HCT116 (cell line): ENCODE data around the gene UPP1. TPM values are rescaled to one million over a fixed set of nuclear protein-coding genes. Genes with fewer than 3 reads are reported as not detected.

Experiments used
- ATAC-seq: fragments of 200-7000 bp; cut with Tn5 transposase; 2 replicates; pipeline ENCODE4 v1.9.1; 2020; ENCODE audit warnings: mild to moderate bottlenecking, moderate library complexity
- BruUV-seq: library from RNA; stranded (reverse); fragments of 400-500 nt; replicated peaks from 2 replicates; lab custom pipeline; 2021; lab: Mats Ljungman, UMichigan
- CTCF ChIA-PET: fragments of 300-600 bp; sonication (Branson Sonifier 250); formaldehyde crosslinking; loops from one replicate; lab custom pipeline; 2021; ENCODE audit warnings: antibody characterized with exemption; lab: Charles Lee
- POLR2A ChIA-PET: fragments of 300-600, 350-600 bp; sonication (Branson Sonifier 250); formaldehyde crosslinking; loops from one replicate; lab custom pipeline; 2021; ENCODE audit warnings: antibody characterized with exemption; lab: Charles Lee
- RAD21 ChIA-PET, 2 experiments: fragments of 300-600 bp; sonication (Branson Sonifier 250); formaldehyde crosslinking; loops; one replicate each; lab custom pipeline; 2023; ENCODE audit warnings: low total read pairs in 2 of 2; ENCODE audit not compliant: uncharacterized antibody in 2 of 2, unreplicated experiment in 2 of 2, low non-redundant PET in 1 of 2; lab: Charles Lee
- DNase-seq: peaks from one replicate; pipeline ENCODE4 v3.0.0-alpha.2; 2010; ENCODE audit warnings: low read depth, low spot score
- H2AFZ ChIP-seq: fragments of 200-600 bp; shearing (Covaris generic), sonication (generic); 2 replicates; pipeline ENCODE4 v1.6.1; 2017; ENCODE audit warnings: low read depth, mixed run types, mixed read lengths, antibody characterized with exemption, low read length; ENCODE audit not compliant: poor library complexity, severe bottlenecking
- H3K27ac ChIP-seq: 2 replicates; pipeline ENCODE4 v1.5.1; 2012; ENCODE audit warnings: low read depth, low read length
- H3K27me3 ChIP-seq: fragments of 200-600 bp; sonication (generic); 2 replicates; pipeline ENCODE4 v1.6.1; 2016; ENCODE audit warnings: mixed run types, low read length, mixed read lengths; ENCODE audit not compliant: insufficient read depth
- H3K36me3 ChIP-seq, 2 experiments: fragments of 200-500 bp in 1 of 2; fragments of 200-600 bp in 1 of 2; sonication (Bioruptor generic) in 1 of 2; sonication (generic) in 1 of 2; 2 replicates each; pipeline versions ENCODE4 v1.5.1 to v1.6.1; 2014 to 2016; ENCODE audit warnings: low read length in 2 of 2, inconsistent platforms in 1 of 2, mixed read lengths in 1 of 2, mixed run types in 1 of 2; ENCODE audit not compliant: insufficient read depth in 2 of 2, control insufficient read depth in 1 of 2
- H3K4me1 ChIP-seq, 2 experiments: fragments of 200-600 bp in 1 of 2; sonication (generic) in 1 of 2; 2 replicates each; pipeline versions ENCODE4 v1.5.1 to v1.6.1; 2012 to 2017; ENCODE audit warnings: low read length in 2 of 2, inconsistent platforms in 1 of 2, mild to moderate bottlenecking in 1 of 2, mixed read lengths in 1 of 2, mixed run types in 1 of 2, moderate library complexity in 1 of 2; ENCODE audit not compliant: insufficient read depth in 2 of 2, control insufficient read depth in 1 of 2
- H3K4me2 ChIP-seq: fragments of 200-600 bp; sonication (generic); 2 replicates; pipeline ENCODE4 v1.6.1; 2017; ENCODE audit warnings: mixed run types, low read length, mixed read lengths
- H3K4me3 ChIP-seq, 2 experiments: fragments of 200-600 bp in 1 of 2; sonication (generic) in 1 of 2; replicated peaks in 1 of 2; 2 replicates each; pipeline ENCODE4 v1.5.1; 2011 to 2016; ENCODE audit warnings: low read length in 2 of 2, control low read depth in 1 of 2, low read depth in 1 of 2, mild to moderate bottlenecking in 1 of 2, mixed read lengths in 1 of 2, mixed run types in 1 of 2
- H3K79me2 ChIP-seq: fragments of 200-600 bp; sonication (generic); 2 replicates; pipeline ENCODE4 v1.6.1; 2017; ENCODE audit warnings: mild to moderate bottlenecking, mixed run types, low read length, moderate library complexity, mixed read lengths; ENCODE audit not compliant: insufficient read depth
- H3K9ac ChIP-seq: fragments of 200-600 bp; sonication (generic); 2 replicates; pipeline ENCODE4 v1.6.1; 2016; ENCODE audit warnings: low read length, mixed read lengths
- H3K9me2 ChIP-seq: fragments of 200-600 bp; sonication (generic), shearing (Covaris generic); 2 replicates; pipeline ENCODE4 v1.6.1; 2017; ENCODE audit warnings: mixed run types, mild to moderate bottlenecking, moderate library complexity; ENCODE audit not compliant: insufficient read depth
- H3K9me3 ChIP-seq, 2 experiments: fragments of 200-500 bp in 1 of 2; fragments of 200-600 bp in 1 of 2; sonication (Bioruptor generic) in 1 of 2; sonication (generic) in 1 of 2; 2 replicates each; pipeline ENCODE4 v1.6.1; 2014 to 2017; ENCODE audit warnings: low read length in 2 of 2, mixed read lengths in 2 of 2, inconsistent platforms in 1 of 2, low read depth in 1 of 2, mild to moderate bottlenecking in 1 of 2, mixed run types in 1 of 2, moderate library complexity in 1 of 2; ENCODE audit not compliant: control insufficient read depth in 1 of 2, insufficient read depth in 1 of 2
- H4K20me1 ChIP-seq: fragments of 200-600 bp; sonication (generic), shearing (Covaris generic); 2 replicates; pipeline ENCODE4 v1.6.1; 2017; ENCODE audit warnings: mixed run types, mild to moderate bottlenecking, moderate library complexity; ENCODE audit not compliant: insufficient read depth
- CEBPB ChIP-seq: IDR thresholded peaks from 2 replicates; pipeline ENCODE4 v1.6.1; 2012; ENCODE audit warnings: low read depth
- CTCF ChIP-seq, 3 experiments: fragments of 200-600 bp in 1 of 3; sonication (generic) in 1 of 3; IDR thresholded peaks in 2 of 3; conservative IDR thresholded peaks in 1 of 3; 2 replicates each; pipeline ENCODE4 v1.5.1; 2012 to 2017; ENCODE audit warnings: low read depth in 2 of 3, low read length in 2 of 3, antibody characterized with exemption in 1 of 3, borderline replicate concordance in 1 of 3, control low read depth in 1 of 3, mild to moderate bottlenecking in 1 of 3, mixed read lengths in 1 of 3, mixed run types in 1 of 3, moderate library complexity in 1 of 3; ENCODE audit not compliant: insufficient read depth in 1 of 3
- EGR1 ChIP-seq: IDR thresholded peaks from 2 replicates; pipeline ENCODE4 v1.6.1; 2012; ENCODE audit warnings: low read depth
- EZH2phosphoT487 ChIP-seq: fragments of 200-600 bp; IDR thresholded peaks from 2 replicates; pipeline ENCODE4 v1.6.1; 2018; ENCODE audit warnings: antibody characterized with exemption, borderline replicate concordance
- FOSL1 ChIP-seq: IDR thresholded peaks from 2 replicates; pipeline ENCODE4 v1.6.1; 2012; ENCODE audit warnings: low read depth
- POLR2AphosphoS5 ChIP-seq: IDR thresholded peaks from 2 replicates; pipeline ENCODE4 v1.6.1; 2011; ENCODE audit warnings: mild to moderate bottlenecking, low read depth, low read length, moderate library complexity
- RAD21 ChIP-seq: IDR thresholded peaks from 2 replicates; pipeline ENCODE4 v1.6.1; 2012; ENCODE audit warnings: low read depth, mild to moderate bottlenecking
- REST ChIP-seq: IDR thresholded peaks from 2 replicates; pipeline ENCODE4 v1.6.1; 2012; ENCODE audit warnings: low read depth
- SIN3A ChIP-seq: IDR thresholded peaks from 2 replicates; pipeline ENCODE4 v1.6.1; 2012; ENCODE audit warnings: low read depth
- TCF7L2 ChIP-seq: IDR thresholded peaks from 2 replicates; pipeline ENCODE4 v1.7.0; 2011; ENCODE audit warnings: borderline replicate concordance, inconsistent platforms; ENCODE audit not compliant: insufficient read depth, insufficient read length; ENCODE audit errors: extremely low read depth
- ZBTB33 ChIP-seq: IDR thresholded peaks from 2 replicates; pipeline ENCODE4 v1.6.1; 2011; ENCODE audit warnings: mild to moderate bottlenecking, low read length, moderate library complexity; ENCODE audit not compliant: insufficient replicate concordance; ENCODE audit errors: extremely low read depth
- ZFX ChIP-seq: fragments of 450-650 bp; IDR thresholded peaks from 2 replicates; pipeline ENCODE4 v1.6.1; 2017
- intact Hi-C: fragments of 100-400 bp; cut with micrococcal nuclease; formaldehyde crosslinking; loops from 2 replicates; pipeline ENCODE4 v1.10.0; 2022
- total RNA-seq: library from RNA; stranded (reverse); gene quantifications from one replicate; pipeline ENCODE4 v1.2.1, GENCODE V29; 2021; ENCODE audit not compliant: unreplicated experiment

Gene UPP1
- total RNA-seq, 1 experiment from 2014 or later: 42.7 TPM

GRCh38 chr7:48058990-48059389 is 30.1 kb upstream of the UPP1 start (continued):
- TF ChIP-seq REST: no peak

- Histone ChIP-seq H3K79me2 (no peaks in the 10 kb centered on the region), H3K4me1 (no peaks in the 10 kb centered on the region), H3K4me3 (no peak overlapping the region), H4K20me1 (no peaks in the 10 kb centered on the region), H3K27me3 (no peaks in the 10 kb centered on the region), H3K27ac (no peak overlapping the region), H2AFZ (no peak overlapping the region), H3K9me3 (no peaks in the 10 kb centered on the region)
- BruUV-seq: no TSS peak
- ChIA-PET POLR2A (no interaction called here), CTCF (no interaction called here), RAD21 (no interaction called here)
- ATAC-seq: no peak
- no peak for TF ChIP-seq SIN3A
- no peak for TF ChIP-seq REST
- TF ChIP-seq CEBPB: no peak
- no peak for TF ChIP-seq POLR2AphosphoS5
- TF ChIP-seq ZBTB33: no peak
- TF ChIP-seq ZFX: no peak
- no peak for TF ChIP-seq FOSL1
- TF ChIP-seq EGR1: no peak
- TF ChIP-seq EZH2phosphoT487: no peak
- TF ChIP-seq CTCF (IDR thresholded peaks at IDR 0.05 in 2 of 3, conservative IDR thresholded peaks at IDR 0.05 in 1 of 3; ENCODE audit: borderline replicate concordance in 1 of 3, insufficient read depth in 1 of 3, low read depth in 2 of 3, low read length in 2 of 3): no peak
- no peak for TF ChIP-seq TCF7L2
- TF ChIP-seq RAD21: no peak
- TF ChIP-seq, all 23 proteins: peak for 0
- no peak for DNase-seq
- Histone ChIP-seq H3K4me2 (no peak overlapping the region), H3K9me2 (0 out of 2 replicates have a peak, but pooled peaks cover 2% of the 10 kb centered on the region), H3K36me3 (no peaks in the 10 kb centered on the region), H3K9ac (no peak overlapping the region)
- intact Hi-C loops: no loop called here
Observed at GRCh38 chr7:48059706-48060105, 29.4 kb upstream of the UPP1 start.
